ENCODE results near the gene PDLIM1.

- TF ChIP-seq CTCF (IDR thresholded peaks at IDR 0.05) (no peak), POLR2A (IDR thresholded peaks at IDR 0.05; ENCODE audit: low read depth) (no peak)
These were observed 6.0 kb downstream of the PDLIM1 start for GRCh38 chr10:95284807-95285206.

Data from esophagus muscularis mucosa (tissue), 3 donors.